Sigmoid colon (tissue), 4 donors: ENCODE measurements around the gene RUSF1.

ENCODE experiments used
- CTCF ChIP-seq, 4 experiments: fragments of 450-650 bp in 3 of 4; fragments of 200-600 bp in 1 of 4; IDR thresholded peaks; one replicate each; pipeline ENCODE4 v1.5.1; 2016 to 2019; ENCODE audit warnings: antibody characterized with exemption in 4 of 4, mild to moderate bottlenecking in 3 of 4, moderate library complexity in 2 of 4
- POLR2A ChIP-seq, 2 donors: fragments of 450-650 bp; IDR thresholded peaks; one replicate each; pipeline ENCODE4 v1.6.1; 2016; ENCODE audit warnings: antibody characterized with exemption in 2 of 2, mild to moderate bottlenecking in 2 of 2, moderate library complexity in 2 of 2
- POLR2AphosphoS5 ChIP-seq, 4 donors: sonication (generic); formaldehyde crosslinking; IDR thresholded peaks; one replicate each; pipeline ENCODE4 v1.6.1; 2017; ENCODE audit warnings: antibody characterized with exemption in 4 of 4

- TF ChIP-seq CTCF (IDR thresholded peaks at IDR 0.05) (no peak), POLR2A (IDR thresholded peaks at IDR 0.05) (no peak), POLR2AphosphoS5 (IDR thresholded peaks at IDR 0.05) (no peak)
Observed at GRCh38 chr16:31464781-31465260, 43.4 kb downstream of the RUSF1 start.
